ENCODE results near the gene SPRN. TPM values are rescaled to one million over a fixed set of nuclear protein-coding genes. Genes with fewer than 3 reads are reported as not detected.

Gene SPRN
- polyA plus RNA-seq, 1 experiment: 1.1 TPM

DNA sequence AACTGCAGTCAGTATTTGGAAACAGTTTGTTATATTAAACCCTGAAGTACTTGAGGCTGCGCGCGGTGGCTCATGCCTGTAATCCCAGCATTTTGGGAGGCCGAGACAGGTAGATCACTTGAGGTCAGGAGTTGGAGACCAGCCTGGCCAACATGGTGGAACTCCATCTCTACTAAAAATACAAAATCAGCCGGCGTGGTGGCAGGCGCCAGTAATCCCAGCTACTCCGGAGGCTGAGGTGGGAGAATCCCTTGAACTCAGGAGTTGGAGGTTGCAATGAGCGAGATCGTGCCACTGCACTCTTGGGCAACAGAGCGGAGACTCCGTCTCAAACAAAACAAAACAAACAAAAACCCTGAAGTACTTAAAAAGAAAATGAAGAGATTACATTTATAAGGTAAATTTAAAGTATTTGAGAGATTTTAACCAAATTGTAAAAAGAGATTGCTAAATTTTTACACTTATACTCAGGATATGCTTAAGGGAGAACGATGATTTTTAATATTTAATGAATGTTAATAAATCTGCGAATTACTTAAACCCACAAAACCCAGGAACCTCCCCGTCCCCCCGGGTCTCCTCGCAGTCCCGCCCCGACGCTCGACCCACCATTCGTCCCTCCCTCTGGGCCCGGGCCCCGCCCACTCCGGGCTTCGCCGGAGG lies 30.9 kb downstream of the SPRN start:
- CTCF ChIA-PET: interaction anchor here (2.8 kb wide), 1 partner anchor 64 kb away, joined by 11 read pairs; no protein-coding TSS in a partner anchor
- Histone ChIP-seq H3K9me3 (ENCODE audit: control insufficient read depth, insufficient read depth, low read length) (no peaks in the 10 kb centered on the region; the same call in 1 of the 2 replicates), H3K27ac (ENCODE audit: low read depth, low read length) (peak overlapping the region; percentile 11), H3K4me3 (ENCODE audit: low read depth, low read length) (peak overlapping the region; percentile 35), H3K27me3 (ENCODE audit: control insufficient read depth, insufficient read depth, low read length) (no peaks in the 10 kb centered on the region)
- POLR2A ChIA-PET: no interaction called here
- DNase-seq (ENCODE audit: low read depth, low spot score): no peak
- TF ChIP-seq, protein P1, sequence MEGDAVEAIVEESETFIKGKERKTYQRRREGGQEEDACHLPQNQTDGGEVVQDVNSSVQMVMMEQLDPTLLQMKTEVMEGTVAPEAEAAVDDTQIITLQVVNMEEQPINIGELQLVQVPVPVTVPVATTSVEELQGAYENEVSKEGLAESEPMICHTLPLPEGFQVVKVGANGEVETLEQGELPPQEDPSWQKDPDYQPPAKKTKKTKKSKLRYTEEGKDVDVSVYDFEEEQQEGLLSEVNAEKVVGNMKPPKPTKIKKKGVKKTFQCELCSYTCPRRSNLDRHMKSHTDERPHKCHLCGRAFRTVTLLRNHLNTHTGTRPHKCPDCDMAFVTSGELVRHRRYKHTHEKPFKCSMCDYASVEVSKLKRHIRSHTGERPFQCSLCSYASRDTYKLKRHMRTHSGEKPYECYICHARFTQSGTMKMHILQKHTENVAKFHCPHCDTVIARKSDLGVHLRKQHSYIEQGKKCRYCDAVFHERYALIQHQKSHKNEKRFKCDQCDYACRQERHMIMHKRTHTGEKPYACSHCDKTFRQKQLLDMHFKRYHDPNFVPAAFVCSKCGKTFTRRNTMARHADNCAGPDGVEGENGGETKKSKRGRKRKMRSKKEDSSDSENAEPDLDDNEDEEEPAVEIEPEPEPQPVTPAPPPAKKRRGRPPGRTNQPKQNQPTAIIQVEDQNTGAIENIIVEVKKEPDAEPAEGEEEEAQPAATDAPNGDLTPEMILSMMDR (IDR thresholded peaks at IDR 0.05; ENCODE audit: low read depth, low read length): no peak

DNA sequence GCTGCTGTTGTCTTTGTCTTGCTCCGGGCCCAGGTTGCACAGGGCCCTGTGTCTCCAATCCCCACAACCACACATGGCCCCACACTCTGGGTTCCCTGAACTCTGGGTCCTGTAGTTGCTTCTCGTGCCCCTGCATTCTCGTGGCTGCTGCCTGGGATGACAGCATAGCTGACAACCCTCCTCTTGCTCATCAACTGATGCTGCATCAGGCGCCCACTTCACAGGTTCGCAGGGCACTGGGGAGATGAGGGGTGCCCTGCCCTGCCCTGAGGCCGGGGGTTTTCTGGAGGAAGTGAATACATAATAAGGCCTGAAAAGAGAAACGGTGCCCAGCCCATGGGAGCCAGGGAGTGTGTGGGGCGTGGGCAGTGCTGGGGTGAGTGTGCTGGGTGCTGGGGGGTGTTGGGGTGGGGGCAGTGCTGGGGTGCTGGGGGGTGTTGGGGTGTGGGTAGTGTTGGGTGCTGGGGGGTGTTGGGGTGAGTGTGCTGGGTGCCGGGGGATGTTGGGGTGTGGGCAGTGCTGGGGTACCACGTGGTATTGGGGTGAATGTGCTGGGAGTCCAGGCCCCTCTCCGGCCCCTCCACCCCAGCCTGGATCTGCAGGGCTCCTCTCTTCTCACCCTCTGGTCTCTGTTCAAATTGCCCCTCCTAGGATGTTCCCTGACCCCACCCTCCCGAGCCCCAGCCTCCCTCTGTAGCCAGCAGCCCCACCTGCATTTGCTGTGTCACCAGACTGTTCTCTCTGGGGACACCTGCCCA lies 32.5 kb downstream of the SPRN start:
- no peaks in the 10 kb centered on the region; the same call in 1 of the 2 replicates for H3K9me3 ChIP-seq (ENCODE audit: control insufficient read depth, insufficient read depth, low read length)
- H3K4me3 ChIP-seq (ENCODE audit: low read depth, low read length): no peak overlapping the region
- no peak for DNase-seq (ENCODE audit: low read depth, low spot score)
- no peaks in the 10 kb centered on the region for H3K27me3 ChIP-seq (ENCODE audit: control insufficient read depth, insufficient read depth, low read length)
- ChIA-PET CTCF (interaction anchor here (2.4 to 2.8 kb wide), 2 partner anchors 62 to 63 kb away, joined by 10 to 11 read pairs; no protein-coding TSS in a partner anchor), POLR2A (interaction anchor here (1.2 kb wide), 1 partner anchor 13 kb away, joined by 3 read pairs; the partner anchor contains the start of gene PAOX)
- TF ChIP-seq, protein P1 (IDR thresholded peaks at IDR 0.05; ENCODE audit: low read depth, low read length): no peak
- no peak overlapping the region for H3K27ac ChIP-seq (ENCODE audit: low read depth, low read length)

DNA sequence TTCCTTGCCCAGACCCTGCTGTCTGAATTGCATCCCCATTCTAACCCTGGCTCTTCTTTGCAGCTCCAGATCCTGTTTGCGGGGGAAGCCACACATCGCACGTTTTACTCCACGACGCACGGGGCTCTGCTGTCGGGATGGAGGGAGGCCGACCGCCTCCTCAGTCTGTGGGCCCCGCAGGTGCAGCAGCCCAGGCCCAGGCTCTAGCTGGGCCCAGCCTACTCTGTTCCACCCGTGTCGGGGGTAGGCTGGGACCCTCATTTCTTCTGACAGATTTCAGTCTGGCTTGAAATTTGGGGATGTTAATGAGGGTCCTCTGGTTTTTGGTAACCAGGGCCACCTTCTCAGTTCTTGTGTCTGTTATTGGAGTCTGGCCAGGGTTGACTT lies 33.2 kb downstream of the SPRN start:
- ChIA-PET POLR2A (interaction anchor here (0.7 to 1.2 kb wide), 2 partner anchors 12 to 13 kb away, joined by 3 read pairs; partner anchors contain the start of gene PAOX), CTCF (interaction anchor here (0.6 to 2.4 kb wide), 2 partner anchors 48 to 62 kb away, joined by 4 to 10 read pairs; no protein-coding TSS in a partner anchor)
- TF ChIP-seq, protein P1 (IDR thresholded peaks at IDR 0.05; ENCODE audit: low read depth, low read length): no peak
- Histone ChIP-seq H3K27ac (ENCODE audit: low read depth, low read length) (no peak overlapping the region), H3K4me3 (ENCODE audit: low read depth, low read length) (no peak overlapping the region), H3K27me3 (ENCODE audit: control insufficient read depth, insufficient read depth, low read length) (no peaks in the 10 kb centered on the region), H3K9me3 (ENCODE audit: control insufficient read depth, insufficient read depth, low read length) (no peaks in the 10 kb centered on the region; the same call in 1 of the 2 replicates)
- DNase-seq (ENCODE audit: low read depth, low spot score): no peak

DNA sequence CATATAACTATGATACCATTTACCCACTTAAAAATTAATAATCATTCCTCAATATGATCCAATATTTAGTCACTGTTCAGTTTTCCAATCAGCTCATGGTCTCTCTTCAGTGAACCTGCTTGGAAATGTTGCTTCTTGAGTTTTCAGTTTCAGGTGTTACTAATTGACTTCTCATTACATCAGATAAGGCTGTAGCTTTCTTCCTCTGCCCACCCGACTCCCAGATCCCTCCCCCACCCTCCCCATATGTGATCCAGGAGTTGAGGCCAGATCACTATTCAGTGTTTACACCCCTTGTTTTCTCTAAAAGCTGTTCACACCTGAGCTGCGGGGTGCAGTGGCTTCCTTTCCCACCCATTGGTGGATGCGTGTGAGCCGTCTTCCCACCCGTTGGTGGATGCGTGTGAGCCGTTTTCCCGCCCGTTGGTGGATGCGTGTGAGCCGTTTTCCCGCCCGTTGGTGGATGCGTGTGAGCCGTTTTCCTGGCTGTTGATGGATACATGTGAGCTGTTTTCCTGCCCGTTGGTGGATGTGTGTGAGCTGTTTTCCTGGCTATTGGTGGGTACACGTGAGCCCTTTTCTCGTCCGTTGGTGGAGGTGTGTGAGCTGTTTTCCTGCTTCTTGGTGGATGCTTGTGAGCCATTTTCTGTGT lies 33.7 kb downstream of the SPRN start:
- Histone ChIP-seq H3K9me3 (ENCODE audit: control insufficient read depth, insufficient read depth, low read length) (no peaks in the 10 kb centered on the region; the same call in 1 of the 2 replicates), H3K27me3 (ENCODE audit: control insufficient read depth, insufficient read depth, low read length) (no peaks in the 10 kb centered on the region), H3K4me3 (ENCODE audit: low read depth, low read length) (no peak overlapping the region), H3K27ac (ENCODE audit: low read depth, low read length) (no peak overlapping the region)
- TF ChIP-seq, protein P1 (IDR thresholded peaks at IDR 0.05; ENCODE audit: low read depth, low read length): no peak
- no peak for DNase-seq (ENCODE audit: low read depth, low spot score)
- POLR2A ChIA-PET: interaction anchor here (0.7 to 1.2 kb wide), 3 partner anchors 12 to 137 kb away, joined by 3 read pairs; partner anchors contain the start of gene PAOX
- CTCF ChIA-PET: interaction anchor here (0.6 to 2.4 kb wide), 2 partner anchors 49 to 61 kb away, joined by 4 to 10 read pairs; no protein-coding TSS in a partner anchor
